ENCODE measurements around the gene CDX1.

CDX1 gene

DNA sequence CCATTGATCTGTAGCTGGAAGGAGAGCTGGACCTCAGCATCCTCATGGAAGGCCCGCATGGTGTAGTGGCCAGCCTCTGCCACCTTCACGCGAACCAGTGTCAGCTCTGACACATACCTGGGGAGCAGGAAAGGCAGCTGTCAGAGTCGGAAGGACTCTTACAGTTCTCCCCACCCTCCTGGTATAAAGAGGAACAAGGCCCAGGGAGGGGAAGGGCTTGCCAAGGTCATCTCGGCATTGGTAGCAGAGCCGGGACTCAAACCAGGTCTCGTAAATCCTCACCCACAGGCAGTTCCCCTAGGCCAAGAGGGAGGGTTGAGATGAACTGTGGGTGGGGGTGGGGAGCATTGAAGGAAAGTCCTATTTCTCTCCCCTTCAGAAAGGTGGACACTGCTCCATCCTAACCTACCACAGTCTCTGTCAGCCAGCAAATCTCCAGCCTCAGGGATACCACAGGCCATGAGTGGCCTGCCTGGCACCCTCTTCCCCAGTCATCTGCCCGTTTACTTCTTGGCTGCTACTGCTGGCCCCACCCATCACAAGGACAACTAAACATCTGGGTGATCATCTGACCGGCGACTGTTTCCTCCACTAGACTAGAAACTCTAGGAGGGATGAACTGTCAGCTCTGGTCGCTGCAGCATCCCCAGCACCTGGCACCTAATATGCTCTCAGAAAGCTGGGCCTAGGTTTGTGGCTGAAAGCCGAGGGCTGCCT lies 34.4 kb upstream of the CDX1 start:
- no peak for TF ChIP-seq CTCF (IDR thresholded peaks at IDR 0.05; ENCODE audit: insufficient read depth, low read depth, low read length, missing control alignments)
- H3K4me3 ChIP-seq (ENCODE audit: low read length): no peak overlapping the region
- DNase-seq (ENCODE audit: low read depth): no peak

DNA sequence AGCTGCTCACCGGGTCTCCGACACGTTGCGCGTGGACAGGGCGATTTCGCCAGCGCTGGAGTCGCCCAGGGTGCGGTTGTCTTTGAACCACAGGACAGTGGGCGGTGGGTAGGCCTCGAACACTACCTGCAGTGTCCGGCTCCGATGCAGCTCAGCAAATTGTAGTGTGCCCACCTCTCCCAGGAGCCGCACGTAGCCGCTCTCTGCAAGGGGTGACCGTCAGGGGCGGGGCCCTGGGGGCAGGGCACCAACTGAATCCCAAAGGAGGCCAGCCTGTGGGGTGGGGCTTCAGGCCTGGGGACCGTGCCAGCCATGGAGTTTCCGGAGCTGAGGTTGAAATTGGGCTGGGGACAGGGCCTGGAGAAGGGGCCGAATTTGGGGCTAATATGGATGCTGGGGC lies 33.8 kb upstream of the CDX1 start:
- no peak overlapping the region for H3K4me3 ChIP-seq (ENCODE audit: low read length)
- DNase-seq (ENCODE audit: low read depth): no peak
- no peak for TF ChIP-seq CTCF (IDR thresholded peaks at IDR 0.05; ENCODE audit: insufficient read depth, low read depth, low read length, missing control alignments)

DNA sequence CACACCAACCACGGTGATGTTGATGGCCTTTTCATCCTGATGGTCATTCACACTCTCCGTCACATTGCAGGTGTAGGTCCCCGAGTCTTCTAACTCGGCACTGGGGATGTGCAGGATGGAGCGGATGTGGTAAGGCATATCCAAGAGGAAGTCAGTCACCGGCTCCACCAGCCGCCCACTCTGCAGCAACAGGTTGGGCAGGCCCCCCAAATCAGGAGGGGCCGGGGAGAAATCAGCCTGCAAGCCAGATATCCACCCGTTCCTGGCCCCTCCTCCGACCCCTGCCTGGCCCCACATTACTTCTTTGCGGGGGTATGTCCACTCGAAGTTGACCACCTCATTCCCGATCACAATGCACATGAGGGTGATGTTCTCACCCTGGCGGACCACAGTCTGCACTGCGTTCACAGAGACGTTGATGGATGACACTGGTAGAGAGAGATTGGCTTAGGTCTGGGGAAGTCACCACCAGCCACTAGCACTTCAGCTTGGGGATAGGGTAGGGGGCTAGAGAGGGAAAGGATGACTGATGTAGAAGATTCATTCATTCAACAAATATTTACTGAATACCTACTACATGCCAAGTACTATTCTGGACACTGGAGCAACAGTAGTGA lies 32.9 kb upstream of the CDX1 start:
- no peak for DNase-seq (ENCODE audit: low read depth)
- no peak overlapping the region for H3K4me3 ChIP-seq (ENCODE audit: low read length)
- TF ChIP-seq CTCF (IDR thresholded peaks at IDR 0.05; ENCODE audit: insufficient read depth, low read depth, low read length, missing control alignments): no peak

- no peak for TF ChIP-seq CTCF (IDR thresholded peaks at IDR 0.05; ENCODE audit: insufficient read depth, low read depth, low read length, missing control alignments)
- DNase-seq (ENCODE audit: low read depth): no peak
- no peak overlapping the region for H3K4me3 ChIP-seq (ENCODE audit: low read length)
These were observed 32.4 kb upstream of the CDX1 start for GRCh38 chr5:150134198-150134588.

DNA sequence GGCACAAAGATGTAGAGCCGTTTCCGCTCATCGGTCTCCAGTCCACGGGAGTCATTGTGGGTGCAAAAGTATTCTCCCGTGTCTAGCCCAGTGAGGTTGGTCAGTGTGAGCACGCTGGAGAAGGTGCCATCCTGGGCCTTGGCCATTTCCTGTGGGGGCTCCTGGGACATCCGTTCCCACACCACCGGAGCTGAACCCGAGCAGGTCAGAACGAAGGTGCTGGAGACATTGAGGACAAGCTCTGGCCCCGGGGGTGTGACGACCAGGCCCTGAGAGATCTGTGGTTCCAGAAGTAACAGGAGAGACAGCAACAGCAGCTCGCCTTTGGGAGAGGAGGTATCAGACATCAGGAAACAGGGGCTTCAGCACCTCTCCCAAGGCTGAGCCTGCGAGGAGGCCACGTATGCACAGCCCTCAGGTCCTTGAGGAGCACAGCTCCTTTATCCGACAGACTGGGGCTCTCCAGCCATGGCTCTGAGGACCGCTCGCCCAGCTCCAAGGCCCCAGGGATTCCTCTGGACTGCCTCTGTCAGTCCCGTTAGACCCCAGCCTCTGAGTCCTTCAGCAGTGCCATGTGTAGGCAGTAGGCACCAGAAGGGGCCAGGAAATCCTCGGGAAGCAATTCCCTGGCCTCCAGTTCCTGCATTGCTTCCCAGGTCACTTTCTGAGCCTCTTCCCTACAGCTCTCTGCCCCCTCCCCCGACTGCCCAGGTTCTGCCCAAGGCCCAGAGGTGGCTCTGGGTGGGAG lies 30.8 kb upstream of the CDX1 start:
- DNase-seq (ENCODE audit: low read depth): no peak
- TF ChIP-seq CTCF (IDR thresholded peaks at IDR 0.05; ENCODE audit: insufficient read depth, low read depth, low read length, missing control alignments): no peak
- no peak overlapping the region for H3K4me3 ChIP-seq (ENCODE audit: low read length)

DNA sequence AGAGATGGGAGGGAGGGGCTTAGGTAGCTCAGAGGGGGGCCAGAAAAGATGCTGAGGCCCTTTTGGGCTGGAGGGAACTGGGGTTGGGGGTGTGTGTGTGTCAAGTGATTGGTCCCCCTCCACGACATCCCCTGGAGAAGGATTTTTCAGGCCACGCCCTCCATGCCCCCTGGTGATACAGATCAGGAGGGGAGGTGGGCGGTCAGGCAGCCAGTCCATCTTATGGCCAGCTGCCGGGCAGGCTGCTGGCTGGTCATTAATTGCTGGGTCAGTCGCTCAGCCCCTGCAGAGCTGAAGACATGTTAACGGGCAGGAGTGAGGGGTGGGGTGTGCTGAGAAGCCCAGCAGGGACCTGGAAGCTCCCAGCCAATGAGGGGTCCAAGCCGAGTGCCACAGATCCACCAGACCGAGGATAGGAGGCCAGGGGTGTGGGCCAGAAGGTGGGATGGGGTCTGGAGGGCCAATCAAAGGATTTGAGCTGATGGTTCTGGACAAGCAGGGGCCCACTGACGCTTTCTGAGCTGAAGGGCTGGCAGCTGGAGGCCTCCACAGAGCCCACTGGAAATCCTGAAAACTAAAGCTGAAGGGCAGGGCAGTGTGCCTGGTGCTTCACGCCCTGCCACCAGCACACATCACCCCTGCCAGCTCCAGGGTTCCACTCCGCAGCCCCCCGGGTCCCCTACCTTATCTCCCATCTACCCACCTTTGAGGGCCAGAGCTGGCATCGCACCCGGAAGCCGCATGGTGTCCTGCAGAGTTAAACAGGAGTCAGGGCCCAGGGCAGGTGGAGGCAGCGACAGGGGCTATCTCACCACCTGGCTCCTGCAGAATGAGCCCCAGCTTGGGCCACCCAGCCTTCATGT lies 30.0 kb upstream of the CDX1 start:
- H3K4me3 ChIP-seq (ENCODE audit: low read length): no peak overlapping the region
- no peak for DNase-seq (ENCODE audit: low read depth)
- TF ChIP-seq CTCF (IDR thresholded peaks at IDR 0.05; ENCODE audit: insufficient read depth, low read depth, low read length, missing control alignments): no peak

Data from epithelial cell of esophagus (primary cell).